ENCODE data around the gene TMTC1.

TMTC1 gene

DNA sequence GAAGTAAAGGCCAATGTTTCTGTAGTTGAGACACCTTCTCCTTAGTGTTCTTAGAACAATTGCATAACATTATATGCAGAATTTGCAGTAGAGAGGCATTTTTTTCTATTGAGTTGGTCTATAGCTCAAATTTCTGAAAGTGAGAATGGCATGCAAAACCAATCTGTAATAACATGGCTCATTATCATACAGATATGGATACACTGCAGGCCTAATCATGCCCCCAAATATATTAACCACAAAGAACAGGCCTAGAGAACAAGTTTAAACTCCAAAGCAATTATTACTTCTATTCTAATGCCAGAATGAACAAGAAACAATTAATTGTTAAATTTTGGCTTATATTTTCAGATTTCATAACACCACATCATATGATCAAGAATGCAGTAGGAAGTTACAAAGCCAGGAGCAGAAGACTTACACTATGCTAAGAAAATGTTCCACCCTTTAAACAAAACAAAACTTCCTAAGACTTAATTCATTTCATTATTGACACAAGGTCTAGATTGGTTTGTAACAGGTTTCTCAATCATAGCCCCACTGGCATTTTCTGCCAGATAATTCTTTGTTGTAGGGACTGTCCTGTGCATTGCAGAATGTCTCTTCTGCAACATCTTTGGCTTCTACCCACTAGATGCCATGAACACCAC is 26.9 kb downstream of the TMTC1 start:
- Mint-ChIP-seq H3K27ac (no peak overlapping the region), H3K36me3 (no peaks in the 10 kb centered on the region), H3K9me3 (peaks cover 3% of the 10 kb centered on the region), H3K27me3 (no peaks in the 10 kb centered on the region), H3K4me1 (no peaks in the 10 kb centered on the region), H3K4me3 (no peak overlapping the region)
- no peak for ATAC-seq

DNA sequence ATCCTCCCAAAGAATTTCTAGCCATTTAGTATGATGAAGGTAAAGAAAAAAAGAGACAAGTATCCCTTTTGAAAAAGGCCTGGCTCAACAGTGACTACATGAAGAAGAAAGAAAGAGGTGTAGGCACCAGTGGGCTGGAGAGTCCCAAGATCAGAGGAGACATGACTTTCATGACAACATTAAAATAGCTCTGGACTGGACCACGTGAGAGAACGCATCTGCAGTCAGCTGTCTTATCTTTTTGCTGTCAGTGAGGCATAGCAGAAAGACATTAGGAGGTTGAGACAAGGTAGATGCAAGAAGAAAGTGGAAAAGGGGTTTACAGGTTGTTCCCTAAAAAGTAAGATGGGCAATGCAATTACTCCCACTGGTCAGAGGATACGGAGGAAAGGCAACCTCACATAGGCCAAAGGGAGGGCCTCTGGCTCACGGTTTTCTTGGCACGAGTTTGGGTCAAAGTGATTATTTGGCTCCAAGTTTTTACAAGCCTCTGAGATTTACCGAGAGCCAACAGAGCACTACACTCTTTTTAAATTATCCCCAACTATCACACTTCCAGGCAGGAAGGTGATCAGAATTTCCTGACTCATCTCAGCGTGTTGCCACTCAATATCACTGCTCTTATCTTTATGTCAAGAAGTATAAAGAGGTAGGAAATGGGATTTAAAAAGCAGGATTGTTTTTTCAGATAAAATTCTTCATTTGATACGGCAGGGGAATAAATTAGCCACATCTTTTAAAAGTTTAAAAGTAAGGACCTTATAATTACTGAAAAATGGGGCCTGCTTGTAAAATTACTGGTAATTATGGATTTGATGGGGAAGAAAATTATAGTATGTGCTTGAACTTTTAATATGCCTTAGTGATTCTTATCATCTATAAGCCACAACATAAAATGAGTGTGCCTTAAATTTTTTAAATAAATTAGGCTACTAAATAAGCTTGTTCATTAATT is 29.2 kb downstream of the TMTC1 start:
- no peaks in the 10 kb centered on the region for H3K4me1 Mint-ChIP-seq
- H3K4me3 Mint-ChIP-seq = no peak overlapping the region

GRCh38 chr12:29752121-29752520 is 31.6 kb downstream of the TMTC1 start:
- no peaks in the 10 kb centered on the region for H3K27me3 Mint-ChIP-seq
- no peak overlapping the region for H3K27ac Mint-ChIP-seq
- peaks cover 8% of the 10 kb centered on the region for H3K9me3 Mint-ChIP-seq
- no peak for ATAC-seq
- no peak overlapping the region for H3K4me3 Mint-ChIP-seq
- no peaks in the 10 kb centered on the region for H3K4me1 Mint-ChIP-seq
- H3K36me3 Mint-ChIP-seq = no peaks in the 10 kb centered on the region

More for the DNA sequence above, 29.2 kb downstream of the TMTC1 start:
- H3K27me3 Mint-ChIP-seq = no peaks in the 10 kb centered on the region
- H3K9me3 Mint-ChIP-seq = peaks cover 6% of the 10 kb centered on the region
- no peaks in the 10 kb centered on the region for H3K36me3 Mint-ChIP-seq
- no peak for ATAC-seq
- no peak overlapping the region for H3K27ac Mint-ChIP-seq

DNA sequence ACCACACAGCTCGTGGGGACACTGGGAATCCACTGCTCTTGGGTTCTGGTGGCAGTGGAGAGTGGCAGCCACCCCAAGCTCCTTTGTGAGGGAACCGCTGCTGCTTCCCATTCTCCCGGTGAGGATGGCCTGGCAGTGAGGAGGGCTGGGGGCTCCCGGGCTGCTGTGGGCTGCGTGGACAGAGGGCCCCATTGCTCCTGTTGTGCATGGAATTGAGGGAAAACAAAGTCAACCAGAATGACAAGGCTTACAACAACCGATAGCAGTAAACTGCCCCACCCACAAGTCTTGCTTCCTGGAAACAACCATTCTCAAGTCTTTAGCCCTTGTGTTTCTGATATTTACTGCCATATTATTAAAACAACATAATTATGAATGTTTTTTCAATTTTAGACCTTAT is 32.1 kb downstream of the TMTC1 start:
- ATAC-seq = no peak
- Mint-ChIP-seq H3K27me3 (no peaks in the 10 kb centered on the region), H3K36me3 (no peaks in the 10 kb centered on the region), H3K9me3 (peaks cover 8% of the 10 kb centered on the region), H3K4me3 (no peak overlapping the region), H3K4me1 (no peaks in the 10 kb centered on the region), H3K27ac (no peak overlapping the region)

DNA sequence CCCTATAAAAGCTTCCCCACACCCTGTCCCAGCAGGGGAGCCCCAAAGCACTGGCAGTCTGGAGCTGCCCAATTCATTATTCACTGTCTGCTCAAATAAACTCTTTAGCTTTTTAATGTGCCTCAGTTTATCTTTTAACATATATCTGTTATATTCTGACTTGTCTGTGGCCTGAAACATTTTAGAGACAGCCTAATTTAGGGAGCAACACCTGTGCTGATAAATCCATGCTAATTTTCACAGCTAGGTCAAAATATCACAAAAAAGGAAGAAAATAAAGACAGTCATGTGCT is 32.9 kb downstream of the TMTC1 start:
- ATAC-seq = no peak
- Mint-ChIP-seq H3K36me3 (no peaks in the 10 kb centered on the region), H3K4me1 (no peaks in the 10 kb centered on the region), H3K9me3 (peaks cover 8% of the 10 kb centered on the region), H3K27ac (no peak overlapping the region), H3K4me3 (no peak overlapping the region), H3K27me3 (no peaks in the 10 kb centered on the region)

- peaks cover 8% of the 10 kb centered on the region for H3K9me3 Mint-ChIP-seq
- H3K4me1 Mint-ChIP-seq = no peaks in the 10 kb centered on the region
- ATAC-seq = no peak
- no peak overlapping the region for H3K4me3 Mint-ChIP-seq
- no peaks in the 10 kb centered on the region for H3K27me3 Mint-ChIP-seq
- no peak overlapping the region for H3K27ac Mint-ChIP-seq
- H3K36me3 Mint-ChIP-seq = no peaks in the 10 kb centered on the region
These were observed 33.4 kb downstream of the TMTC1 start for GRCh38 chr12:29750131-29750927.

- H3K4me3 Mint-ChIP-seq = no peak overlapping the region
- H3K27ac Mint-ChIP-seq = no peak overlapping the region
- H3K4me1 Mint-ChIP-seq = no peaks in the 10 kb centered on the region
- no peak for ATAC-seq
- no peaks in the 10 kb centered on the region for H3K27me3 Mint-ChIP-seq
- peaks cover 2% of the 10 kb centered on the region for H3K9me3 Mint-ChIP-seq
- H3K36me3 Mint-ChIP-seq = no peaks in the 10 kb centered on the region
These were observed 39.4 kb downstream of the TMTC1 start for GRCh38 chr12:29744365-29744764.

DNA sequence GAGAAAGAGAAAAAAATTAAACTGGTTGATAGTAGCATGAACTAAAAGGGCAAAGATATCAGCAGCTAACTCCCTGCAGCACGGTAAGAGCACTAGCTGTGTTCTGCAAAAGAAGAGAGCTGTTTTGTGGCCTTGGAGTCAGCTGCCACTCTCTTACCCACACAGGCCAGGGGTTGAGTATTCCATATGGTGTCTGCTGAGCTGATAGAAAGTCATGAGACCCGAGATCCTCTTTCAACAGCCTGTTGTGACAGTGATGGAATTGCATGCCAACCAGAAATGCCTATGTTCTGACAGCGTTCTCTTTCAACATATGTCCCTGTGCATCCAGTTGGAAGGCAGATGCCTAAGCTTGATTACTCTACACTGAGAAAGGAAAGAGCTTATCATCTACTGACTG is 39.9 kb downstream of the TMTC1 start:
- ATAC-seq = no peak
- Mint-ChIP-seq H3K27ac (no peak overlapping the region), H3K9me3 (no peaks in the 10 kb centered on the region)

DNA sequence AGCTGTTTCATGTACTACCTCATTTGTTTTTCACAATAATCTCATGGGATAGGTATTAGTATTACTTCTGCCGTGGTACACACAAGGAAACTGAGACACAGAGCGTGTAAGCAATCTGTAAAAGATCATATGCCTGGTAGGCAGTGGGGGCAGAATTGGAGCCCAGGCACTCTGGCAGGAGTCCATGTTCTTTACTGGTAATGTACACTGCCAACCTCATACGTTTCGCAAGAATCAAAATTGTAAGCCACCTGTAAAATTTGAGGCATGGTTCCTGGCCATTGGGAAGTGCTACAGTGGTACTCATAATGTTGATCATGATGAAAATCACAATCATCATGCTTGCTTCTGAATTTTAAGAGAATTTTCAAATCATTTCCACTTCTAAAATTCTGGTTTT is 40.7 kb downstream of the TMTC1 start:
- H3K36me3 Mint-ChIP-seq = no peaks in the 10 kb centered on the region
- H3K27me3 Mint-ChIP-seq = no peaks in the 10 kb centered on the region
- H3K9me3 Mint-ChIP-seq = no peaks in the 10 kb centered on the region
- no peak for ATAC-seq
- H3K27ac Mint-ChIP-seq = no peak overlapping the region
- H3K4me1 Mint-ChIP-seq = no peaks in the 10 kb centered on the region
- H3K4me3 Mint-ChIP-seq = no peak overlapping the region

More for the DNA sequence above, 39.9 kb downstream of the TMTC1 start:
- no peaks in the 10 kb centered on the region for H3K36me3 Mint-ChIP-seq
- H3K27me3 Mint-ChIP-seq = no peaks in the 10 kb centered on the region
- no peak overlapping the region for H3K4me3 Mint-ChIP-seq
- no peaks in the 10 kb centered on the region for H3K4me1 Mint-ChIP-seq

- Mint-ChIP-seq H3K9me3 (no peaks in the 10 kb centered on the region), H3K36me3 (no peaks in the 10 kb centered on the region), H3K27ac (no peak overlapping the region), H3K27me3 (no peaks in the 10 kb centered on the region), H3K4me3 (no peak overlapping the region), H3K4me1 (no peaks in the 10 kb centered on the region)
- ATAC-seq = no peak
These were observed 41.1 kb downstream of the TMTC1 start for GRCh38 chr12:29742646-29743045.

DNA sequence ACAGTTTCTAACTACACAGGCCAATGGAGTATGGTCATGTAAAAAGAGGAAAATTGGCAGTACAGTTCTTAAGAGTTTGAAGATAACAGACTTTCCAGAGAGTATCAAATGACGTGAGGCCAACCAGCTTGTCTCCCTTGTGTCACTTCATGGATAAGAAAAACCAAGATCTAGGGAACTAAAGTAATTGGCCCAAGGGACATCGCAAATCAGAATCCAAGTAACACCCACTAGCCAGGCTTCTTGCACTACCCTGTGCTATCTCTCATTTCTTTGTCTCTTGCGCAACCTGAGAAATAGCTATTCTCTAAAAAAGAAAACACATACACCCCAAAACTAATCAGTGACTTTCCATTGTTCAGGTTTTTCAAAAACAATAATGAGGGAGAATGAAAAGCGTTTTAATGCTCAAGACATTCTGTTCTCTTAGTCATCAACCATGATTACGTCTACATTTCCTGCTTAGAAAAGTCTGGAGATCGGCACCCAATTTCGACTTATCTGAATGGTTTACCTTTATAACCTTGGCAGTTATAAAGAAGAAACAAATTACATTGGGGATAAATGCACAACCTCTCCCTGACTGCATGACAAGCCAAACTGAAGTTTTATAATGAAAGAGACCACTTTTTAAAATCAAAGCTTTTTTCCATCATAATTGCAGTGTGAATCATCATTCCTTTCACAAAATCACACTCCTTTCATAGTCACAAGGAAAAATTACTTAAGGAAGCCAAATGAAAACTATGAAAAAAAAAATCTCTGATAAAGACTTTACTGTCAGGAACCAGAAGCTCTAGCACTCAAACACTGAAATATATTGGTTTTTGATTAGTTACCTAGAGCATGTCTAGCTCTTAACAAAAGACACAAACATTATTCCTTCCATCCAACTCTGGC is 42.1 kb downstream of the TMTC1 start:
- Mint-ChIP-seq H3K4me3 (no peak overlapping the region), H3K36me3 (no peaks in the 10 kb centered on the region), H3K9me3 (no peaks in the 10 kb centered on the region), H3K4me1 (no peaks in the 10 kb centered on the region), H3K27ac (no peak overlapping the region), H3K27me3 (no peaks in the 10 kb centered on the region)
- ATAC-seq = no peak

DNA sequence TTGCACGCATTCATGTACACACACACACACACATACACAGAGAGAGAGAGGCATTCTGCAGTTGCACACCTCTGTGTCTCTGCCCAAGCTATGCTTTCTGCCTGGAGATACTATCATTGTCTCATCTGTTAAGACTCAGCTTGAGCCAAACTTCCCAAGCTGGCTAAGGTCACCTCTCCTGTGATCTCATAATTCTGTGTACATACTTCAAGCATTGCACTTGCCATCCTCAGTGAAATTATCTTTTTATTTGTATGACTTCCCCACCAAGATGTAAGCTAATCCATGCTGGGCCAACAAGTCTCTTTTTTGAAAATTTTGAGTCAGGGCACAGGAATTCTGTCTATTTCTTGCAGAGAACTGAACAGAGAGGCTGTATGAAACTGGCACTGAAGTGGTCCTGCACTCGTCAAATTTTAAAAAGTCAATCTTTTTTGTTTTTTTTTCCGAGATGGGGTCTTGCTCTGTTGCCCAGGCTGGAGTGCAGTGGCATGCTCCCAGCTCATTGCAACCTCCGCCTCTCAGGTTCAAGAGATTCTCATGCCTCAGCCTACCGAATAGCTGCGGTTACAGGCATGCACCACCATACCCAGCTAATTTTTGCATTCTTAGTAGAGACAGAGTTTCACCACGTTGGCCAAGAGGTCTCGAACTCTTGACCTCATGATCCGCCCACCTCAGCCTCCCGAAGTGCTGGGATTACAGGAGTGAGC is 44.3 kb downstream of the TMTC1 start:
- H3K36me3 Mint-ChIP-seq = no peaks in the 10 kb centered on the region
- H3K4me1 Mint-ChIP-seq = no peaks in the 10 kb centered on the region
- ATAC-seq = no peak
- H3K27ac Mint-ChIP-seq = no peak overlapping the region
- no peaks in the 10 kb centered on the region for H3K9me3 Mint-ChIP-seq
- no peaks in the 10 kb centered on the region for H3K27me3 Mint-ChIP-seq
- no peak overlapping the region for H3K4me3 Mint-ChIP-seq

GRCh38 chr12:29738365-29738764 is 45.4 kb downstream of the TMTC1 start:
- no peak overlapping the region for H3K27ac Mint-ChIP-seq

DNA sequence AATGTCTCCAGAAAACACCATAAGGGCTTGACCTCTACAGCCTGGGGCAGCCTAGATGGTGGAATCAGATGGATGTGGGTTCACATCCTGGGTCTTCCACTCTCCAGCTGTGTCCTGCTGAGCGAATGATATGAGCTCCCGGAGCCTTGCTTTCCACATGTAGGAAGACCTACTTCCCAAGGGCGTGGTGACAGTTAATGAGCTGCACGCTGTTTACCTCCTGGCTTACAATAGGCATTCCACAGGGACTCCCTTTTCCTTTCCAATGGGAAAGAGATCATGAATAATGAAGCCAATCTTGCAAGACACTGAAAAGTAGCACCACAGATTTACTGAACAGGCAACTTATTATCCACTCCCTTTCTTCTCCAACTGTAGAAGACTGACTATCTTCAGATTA is 46.1 kb downstream of the TMTC1 start:
- H3K27ac Mint-ChIP-seq = no peak overlapping the region
- ATAC-seq = no peak
- H3K4me3 Mint-ChIP-seq = no peak overlapping the region
- no peaks in the 10 kb centered on the region for H3K27me3 Mint-ChIP-seq
- no peaks in the 10 kb centered on the region for H3K4me1 Mint-ChIP-seq
- H3K9me3 Mint-ChIP-seq = no peaks in the 10 kb centered on the region
- no peaks in the 10 kb centered on the region for H3K36me3 Mint-ChIP-seq

More at GRCh38 chr12:29738365-29738764, 45.4 kb downstream of the TMTC1 start:
- Mint-ChIP-seq H3K4me1 (no peaks in the 10 kb centered on the region), H3K9me3 (no peaks in the 10 kb centered on the region), H3K27me3 (no peaks in the 10 kb centered on the region), H3K36me3 (no peaks in the 10 kb centered on the region), H3K4me3 (no peak overlapping the region)
- no peak for ATAC-seq

All from stimulated activated memory B cell treated with anti-CD40 and anti-IgM and Interleukin-4, amounts not matched to agents 10 μg/mL and 1 μg/mL and 100 μg/mL, for 72 hours (primary cell).